Stomach (tissue), 9 donors: ENCODE data around the gene CTBS. TPM values are rescaled to one million over a fixed set of nuclear protein-coding genes. Genes with fewer than 3 reads are reported as not detected.

Experiments used
- DNase-seq, 2 donors: peaks; one replicate each; pipeline versions ENCODE4 v3.0.0 to v3.0.0-alpha.2; 2013 to 2019
- H3K27ac ChIP-seq, 5 donors: fragments of 200-600 bp in 4 of 5; sonication (generic) in 4 of 5; one replicate each; pipeline ENCODE4 v1.5.1; 2013 to 2019; ENCODE audit warnings: mild to moderate bottlenecking in 1 of 5, moderate library complexity in 1 of 5
- H3K27me3 ChIP-seq, 3 donors: fragments of 200-600 bp; sonication (generic); one replicate each; pipeline ENCODE4 v1.5.1; 2017 to 2019; ENCODE audit warnings: mixed run types in 1 of 3
- H3K36me3 ChIP-seq, 4 donors: fragments of 200-600 bp; sonication (generic); 1 replicate in 3 of 4; 2 replicates in 1 of 4; pipeline ENCODE4 v1.5.1; 2016 to 2019
- H3K4me1 ChIP-seq, 4 donors: fragments of 200-600 bp; sonication (generic); one replicate each; pipeline ENCODE4 v1.5.1; 2016 to 2019
- H3K4me3 ChIP-seq, 4 donors: fragments of 200-600 bp; sonication (generic) in 3 of 4; one replicate each; pipeline ENCODE4 v1.5.1; 2016 to 2019; ENCODE audit warnings: mild to moderate bottlenecking in 1 of 4
- H3K9me3 ChIP-seq, 4 donors: fragments of 200-600 bp; sonication (generic); one replicate each; pipeline ENCODE4 v1.5.1; 2016 to 2019
- CTCF ChIP-seq, 7 experiments: fragments of 450-650 bp in 4 of 7; fragments of 200-600 bp in 3 of 7; sonication (generic) in 3 of 7; IDR thresholded peaks; one replicate each; pipeline ENCODE4 v1.5.1; 2016 to 2019; ENCODE audit warnings: antibody characterized with exemption in 7 of 7, control low read depth in 2 of 7, mild to moderate bottlenecking in 1 of 7
- EP300 ChIP-seq: sonication (generic); formaldehyde crosslinking; IDR thresholded peaks from one replicate; pipeline ENCODE4 v1.6.1; 2017; ENCODE audit warnings: antibody characterized with exemption
- POLR2A ChIP-seq, 4 donors: fragments of 450-650 bp; IDR thresholded peaks; one replicate each; pipeline ENCODE4 v1.6.1; 2016; ENCODE audit warnings: antibody characterized with exemption in 4 of 4, control low read depth in 2 of 4, mild to moderate bottlenecking in 1 of 4, moderate library complexity in 1 of 4
- POLR2AphosphoS5 ChIP-seq, 3 donors: sonication (generic); formaldehyde crosslinking; IDR thresholded peaks; one replicate each; pipeline ENCODE4 v1.6.1; 2016; ENCODE audit warnings: antibody characterized with exemption in 3 of 3
- WGBS, 5 donors: extraction: QIAGEN DNeasy Blood & Tissue Kit in 3 of 5; methylation state at CpG; one replicate each; pipeline versions ENCODE4 v1.1.5 to v1.1.7; 2013 to 2018; 5-methylcytosine and 5-hydroxymethylcytosine counted together
- intact Hi-C: fragments of 100-400 bp; cut with DNase I; formaldehyde crosslinking; loops from one replicate; pipeline ENCODE4 v1.15.1; 2023; ENCODE audit warnings: low total_unique reads
- polyA plus RNA-seq, 3 donors: library from polyadenylated mRNA; stranded (reverse); fragments of 200-250 nt; gene quantifications; one replicate each; pipeline ENCODE4 v1.2.3, GENCODE V29; 2013
- total RNA-seq, 5 donors: library from RNA; depleted of rRNA; stranded (reverse); fragments of >200 nt; gene quantifications; one replicate each; pipeline versions ENCODE4 v1.1.0 to v1.2.3, GENCODE V29; 2014 to 2016
- donor health status: healthy with polysubstance abuse.
- donor health status: Bipolar disorder and iron deficiency.
- donor health status: healthy.

Gene CTBS
- total and polyA plus RNA-seq, 8 donors: 4.0 to 19.5 (median 7.8) TPM

GRCh38 chr1:84619383-84620102 lies 45.3 kb upstream of the CTBS start:
- no peaks in the 10 kb centered on the region for H3K27me3 ChIP-seq
- WGBS, 5 donors: 34 to 41% (median 39%) methylated on average over 9 of the region's 9 CpGs
- no peaks in the 10 kb centered on the region for H3K36me3 ChIP-seq
- peaks cover 6 to 20% (median 15%) of the 10 kb centered on the region in 4 donors for H3K4me1 ChIP-seq
- intact Hi-C loops: no loop called here
- no peak overlapping the region for H3K4me3 ChIP-seq
- H3K27ac ChIP-seq: peak overlapping the region in 4 of 5 donors; percentile 29 to 67 (median 40)
- TF ChIP-seq POLR2AphosphoS5 (IDR thresholded peaks at IDR 0.05) (peak in 1 of 3 donors; percentile 76), EP300 (no peak)
- peak in 1 of 2 donors; percentile 80 for DNase-seq
- H3K9me3 ChIP-seq: peaks cover 0 to under 1% (median 0%) of the 10 kb centered on the region in 4 donors

DNA sequence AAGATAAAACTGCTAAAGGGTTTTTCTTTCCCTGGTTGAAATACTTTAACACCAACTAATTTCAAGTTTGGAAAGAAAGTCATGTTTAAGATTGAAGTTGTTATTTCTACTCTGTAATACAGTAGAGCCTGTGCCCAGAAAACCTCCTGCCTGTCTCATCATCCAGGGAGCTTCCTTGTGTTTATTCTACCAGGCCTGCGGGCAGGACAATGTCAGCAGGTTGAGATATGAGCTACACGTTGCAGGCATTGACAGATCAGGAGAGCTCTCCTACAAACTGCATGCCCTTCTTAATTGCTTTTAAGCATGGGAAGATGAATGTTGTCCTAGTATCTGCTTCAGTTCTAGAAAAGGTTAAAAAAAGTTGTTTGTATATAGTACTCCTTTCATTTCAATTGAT lies 43.1 kb upstream of the CTBS start:
- TF ChIP-seq POLR2A (IDR thresholded peaks at IDR 0.05): no peak
- no peak for TF ChIP-seq EP300
- TF ChIP-seq CTCF (IDR thresholded peaks at IDR 0.05): no peak
- TF ChIP-seq POLR2AphosphoS5 (IDR thresholded peaks at IDR 0.05): no peak
- WGBS, 5 donors: 35 to 43% (median 38%) methylated on average over 2 of the region's 2 CpGs

DNA sequence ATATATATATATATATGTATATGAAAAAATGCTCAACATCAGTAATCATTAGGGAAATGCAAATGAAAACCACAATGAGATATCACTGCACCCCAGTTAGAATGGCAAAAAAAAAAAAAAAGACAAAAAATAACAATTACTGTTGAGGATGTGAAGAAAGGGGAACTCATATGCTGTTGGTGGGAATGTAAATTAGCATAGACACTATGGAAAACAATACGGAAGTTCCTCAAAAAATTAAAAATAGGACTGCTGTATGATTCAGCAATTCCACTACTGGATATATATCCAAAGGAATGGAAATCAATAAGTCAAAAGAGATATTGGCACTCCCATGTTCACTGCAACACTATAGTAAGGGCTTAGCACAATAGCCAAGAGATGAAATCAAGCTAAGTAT lies 41.5 kb upstream of the CTBS start:
- Histone ChIP-seq H3K27me3 (no peaks in the 10 kb centered on the region), H3K4me1 (peaks cover 10 to 32% (median 16%) of the 10 kb centered on the region in 4 donors), H3K4me3 (no peak overlapping the region), H3K27ac (no peak overlapping the region), H3K9me3 (peaks cover 0 to 17% (median 5%) of the 10 kb centered on the region in 4 donors), H3K36me3 (no peaks in the 10 kb centered on the region)
- WGBS, 5 donors: 78 to 96% (median 89%) methylated on average over 1 of the region's 1 CpG
- no peak for DNase-seq
- intact Hi-C loops: no loop called here
- TF ChIP-seq CTCF (IDR thresholded peaks at IDR 0.05): no peak

More for the DNA sequence above, 43.1 kb upstream of the CTBS start:
- no peak overlapping the region for H3K4me3 ChIP-seq
- H3K27me3 ChIP-seq: no peaks in the 10 kb centered on the region
- intact Hi-C loops: no loop called here
- no peak for DNase-seq
- no peaks in the 10 kb centered on the region for H3K36me3 ChIP-seq
- H3K9me3 ChIP-seq: peaks cover 0 to 17% (median 5%) of the 10 kb centered on the region in 4 donors
- peaks cover 10 to 25% (median 16%) of the 10 kb centered on the region in 4 donors for H3K4me1 ChIP-seq
- H3K27ac ChIP-seq: no peak overlapping the region

GRCh38 chr1:84613887-84614286 lies 39.6 kb upstream of the CTBS start:
- Histone ChIP-seq H3K36me3 (no peaks in the 10 kb centered on the region), H3K4me1 (peaks cover 0 to 15% (median 3%) of the 10 kb centered on the region in 4 donors), H3K4me3 (no peak overlapping the region), H3K9me3 (peaks cover 0 to 17% (median 5%) of the 10 kb centered on the region in 4 donors), H3K27ac (no peak overlapping the region), H3K27me3 (no peaks in the 10 kb centered on the region)
- TF ChIP-seq POLR2A (IDR thresholded peaks at IDR 0.05): no peak
- no peak for TF ChIP-seq POLR2AphosphoS5 (IDR thresholded peaks at IDR 0.05)
- intact Hi-C loops: no loop called here
- no peak for DNase-seq
- WGBS, 5 donors: 92 to 97% (median 96%) methylated on average over 2 of the region's 2 CpGs

GRCh38 chr1:84613026-84613425 lies 38.8 kb upstream of the CTBS start:
- 56 to 77% (median 63%) methylated on average over 2 of the region's 2 CpGs for WGBS, 5 donors
- TF ChIP-seq POLR2AphosphoS5 (IDR thresholded peaks at IDR 0.05): no peak

GRCh38 chr1:84611796-84612195 lies 37.6 kb upstream of the CTBS start:
- H3K4me1 ChIP-seq: peaks cover 0 to 12% (median 3%) of the 10 kb centered on the region in 4 donors
- no peak overlapping the region for H3K4me3 ChIP-seq
- peaks cover 0 to 17% (median 5%) of the 10 kb centered on the region in 4 donors for H3K9me3 ChIP-seq
- intact Hi-C loops: no loop called here
- H3K27me3 ChIP-seq: no peaks in the 10 kb centered on the region
- WGBS, 5 donors: 12 to 23% (median 18%) methylated on average over 3 of the region's 3 CpGs
- H3K27ac ChIP-seq: no peak overlapping the region
- no peak for TF ChIP-seq CTCF (IDR thresholded peaks at IDR 0.05)
- no peak for TF ChIP-seq EP300
- no peak for TF ChIP-seq POLR2AphosphoS5 (IDR thresholded peaks at IDR 0.05)
- no peak for TF ChIP-seq POLR2A (IDR thresholded peaks at IDR 0.05)
- DNase-seq: no peak
- H3K36me3 ChIP-seq: no peaks in the 10 kb centered on the region

More at GRCh38 chr1:84613026-84613425, 38.8 kb upstream of the CTBS start:
- intact Hi-C loops: no loop called here
- H3K4me3 ChIP-seq: no peak overlapping the region
- no peak overlapping the region for H3K27ac ChIP-seq
- H3K9me3 ChIP-seq: peaks cover 0 to 17% (median 5%) of the 10 kb centered on the region in 4 donors
- H3K36me3 ChIP-seq: no peaks in the 10 kb centered on the region
- peaks cover 0 to 12% (median 3%) of the 10 kb centered on the region in 4 donors for H3K4me1 ChIP-seq
- DNase-seq: no peak
- no peaks in the 10 kb centered on the region for H3K27me3 ChIP-seq
